ENCODE data around the gene DGCR6.
"Not testable (repeated sequence)": the region's sequence is repeated elsewhere in the genome, so short reads cannot be mapped to it uniquely, and the experiment has no call there.

DGCR6 gene

GRCh38 chr22:18960166-18960820 is 54.2 kb downstream of the DGCR6 start:
- not testable (repeated sequence) for DNase-seq (ENCODE audit: low read depth in 2 of 2)

DNA sequence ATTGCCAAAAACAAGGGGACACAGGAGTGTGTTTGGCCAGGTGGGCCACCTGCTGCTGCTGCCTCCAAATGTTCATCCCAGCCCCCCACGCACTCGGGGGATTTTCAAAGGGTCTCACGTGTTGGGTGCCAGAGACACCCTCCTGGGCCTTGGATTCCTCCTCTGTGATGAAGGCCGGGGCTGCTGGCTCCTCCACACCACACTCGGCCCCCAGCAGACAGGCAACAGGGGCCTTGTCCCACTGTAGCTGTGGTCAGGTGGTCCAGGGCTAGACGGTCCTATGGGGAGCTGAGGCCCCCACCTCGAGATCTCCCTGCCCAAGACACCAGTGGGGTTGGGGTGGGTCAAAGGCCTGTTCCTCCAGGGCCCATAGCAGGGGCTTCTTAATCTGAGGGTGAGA is 55.1 kb downstream of the DGCR6 start:
- not testable (repeated sequence) for DNase-seq (ENCODE audit: low read depth in 2 of 2)
